GM13977 (cell line): ENCODE results near the gene RPL12.

Experiments used
- DNase-seq: peaks from one replicate; pipeline ENCODE4 v3.0.0; 2012; ENCODE audit warnings: low spot score
- CTCF ChIP-seq: IDR thresholded peaks from 2 replicates; pipeline ENCODE4 v1.5.1; 2012; ENCODE audit warnings: mild to moderate bottlenecking, control low read depth; ENCODE audit not compliant: insufficient read depth; ENCODE audit errors: extremely low read depth, missing control alignments
- in situ Hi-C: fragments of 300-500 bp; cut with MboI; formaldehyde crosslinking; loops from one replicate; pipeline ENCODE4 v1.12.0; 2022; ENCODE audit warnings: low sequenced_read_pairs, low pct_unique_long_range_greater_than_20kb, mixed read lengths, inconsistent platforms; ENCODE audit not compliant: unreplicated experiment

Gene RPL12

GRCh38 chr9:127421057-127421456 is 30.1 kb downstream of the RPL12 start:
- in situ Hi-C loops, result loop anchor here (10.0 kb wide), 1 partner anchor 206 kb away; no protein-coding TSS in a partner anchor
- TF ChIP-seq CTCF, result no peak
- no peak for DNase-seq

- in situ Hi-C loops, result no loop called here
- DNase-seq, result no peak
- no peak for TF ChIP-seq CTCF
Measured at GRCh38 chr9:127419348-127419747, 31.9 kb downstream of the RPL12 start.

- TF ChIP-seq CTCF, result peak; percentile 66
- in situ Hi-C loops, result no loop called here
- DNase-seq, result peak; percentile 65
Measured at GRCh38 chr9:127418037-127418471, 33.2 kb downstream of the RPL12 start.

GRCh38 chr9:127417131-127418036 is 33.8 kb downstream of the RPL12 start:
- in situ Hi-C loops, result no loop called here
- DNase-seq, result no peak
- no peak for TF ChIP-seq CTCF

GRCh38 chr9:127415657-127416056 is 35.5 kb downstream of the RPL12 start:
- DNase-seq, result no peak
- in situ Hi-C loops, result no loop called here
- TF ChIP-seq CTCF, result no peak

- DNase-seq, result no peak
- no peak for TF ChIP-seq CTCF
- in situ Hi-C loops, result no loop called here
Measured at GRCh38 chr9:127415141-127415540, 36.1 kb downstream of the RPL12 start.
